H1 (cell line): ENCODE results near the gene POC1B.

Experiments
- EZH2 ChIP-seq: fragments of 200-600 bp; sonication (generic); IDR thresholded peaks from 2 replicates; pipeline ENCODE4 v1.7.1; 2012; ENCODE audit warnings: low read depth, mild to moderate bottlenecking, moderate library complexity, low read length, inconsistent platforms; ENCODE audit not compliant: severe bottlenecking
- POLR2A ChIP-seq, 2 experiments: IDR thresholded peaks; 1 replicate in 1 of 2; 2 replicates in 1 of 2; pipeline ENCODE4 v1.6.1; 2011; ENCODE audit warnings: low read depth in 2 of 2, low read length in 2 of 2, mild to moderate bottlenecking in 2 of 2; ENCODE audit errors: control extremely low read depth in 1 of 2
- RNF2 ChIP-seq: fragments of 200-900, 300-1000 bp; sonication (generic); IDR thresholded peaks from 2 replicates; pipeline ENCODE4 v1.7.1; 2016; ENCODE audit warnings: borderline replicate concordance, low read depth, mild to moderate bottlenecking, antibody characterized with exemption, low read length; ENCODE audit not compliant: poor library complexity, severe bottlenecking; ENCODE audit errors: missing control alignments

GRCh38 chr12:89540586-89540985, 14.7 kb upstream of the POC1B start:
- TF ChIP-seq EZH2 (no peak), POLR2A (IDR thresholded peaks at IDR 0.05; ENCODE audit: control extremely low read depth in 1 of 2, low read depth in 2 of 2, low read length in 2 of 2) (no peak), RNF2 (no peak)
